Astrocyte of the spinal cord (primary cell): ENCODE measurements around the gene NACC2.

Experiments
- DNase-seq: peaks from one replicate; pipeline ENCODE4 v3.0.0; 2011; ENCODE audit warnings: low read depth, low spot score
- H3K4me3 ChIP-seq: 2 replicates; pipeline ENCODE4 v1.5.1; 2011; ENCODE audit warnings: low read depth, mild to moderate bottlenecking, low read length, moderate library complexity
- in situ Hi-C: cut with HindIII; loops from 2 replicates; pipeline ENCODE4 v1.10.0; 2017; ENCODE audit warnings: low sequenced_read_pairs
- TF ChIP-seq, protein P1 (sequence below): IDR thresholded peaks from 2 replicates; pipeline ENCODE4 v1.5.1; 2012; ENCODE audit warnings: low read depth, mild to moderate bottlenecking, low read length, inconsistent platforms

Gene NACC2

DNA sequence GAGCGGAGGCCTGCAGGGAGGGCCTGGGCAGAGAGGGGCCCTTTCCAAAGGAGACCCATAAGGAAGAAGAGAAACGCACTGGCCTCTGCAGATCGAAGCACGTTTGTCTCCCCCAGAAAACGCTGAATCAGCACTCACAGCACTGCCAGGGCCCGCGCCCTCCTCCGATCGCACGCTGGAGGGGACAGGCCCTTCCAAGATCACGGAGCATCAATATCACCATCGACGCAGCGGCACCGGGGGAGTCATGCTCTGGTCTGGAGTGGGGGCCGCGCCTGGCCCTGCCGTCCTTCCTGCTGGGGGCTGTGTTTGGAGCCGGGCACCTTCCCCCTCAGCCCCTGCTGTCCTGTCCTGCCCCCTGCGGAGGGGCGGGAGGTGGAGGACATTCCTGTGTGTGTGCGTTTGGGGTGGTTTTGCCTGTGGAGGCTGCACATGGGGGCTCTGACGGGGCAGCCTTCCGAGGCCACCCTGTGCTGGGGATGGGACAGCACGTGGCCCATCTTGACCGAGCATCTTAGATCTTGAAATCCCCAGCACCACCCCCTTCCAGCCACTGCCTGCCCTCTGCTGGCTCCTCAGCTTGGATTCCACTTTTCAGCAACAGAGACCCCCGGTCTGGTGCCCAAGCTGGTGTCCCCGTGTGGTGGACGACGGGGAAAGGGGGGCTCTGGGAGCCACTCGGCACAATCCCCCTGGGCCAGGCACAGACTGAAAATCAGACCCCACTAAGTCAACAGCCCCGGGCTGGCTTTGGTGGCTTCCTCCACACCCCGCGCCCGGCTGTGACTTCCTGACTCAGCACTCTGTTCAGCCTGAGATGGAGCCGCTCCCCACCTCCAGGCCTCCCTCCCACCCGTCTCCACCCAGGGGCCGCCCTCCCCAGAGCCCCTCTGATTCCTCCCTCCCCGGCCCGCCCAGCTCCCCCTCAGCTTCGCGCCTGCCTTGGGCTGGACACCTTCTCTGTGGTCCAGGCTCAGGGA lies 15.3 kb upstream of the NACC2 start:
- TF ChIP-seq, protein P1, sequence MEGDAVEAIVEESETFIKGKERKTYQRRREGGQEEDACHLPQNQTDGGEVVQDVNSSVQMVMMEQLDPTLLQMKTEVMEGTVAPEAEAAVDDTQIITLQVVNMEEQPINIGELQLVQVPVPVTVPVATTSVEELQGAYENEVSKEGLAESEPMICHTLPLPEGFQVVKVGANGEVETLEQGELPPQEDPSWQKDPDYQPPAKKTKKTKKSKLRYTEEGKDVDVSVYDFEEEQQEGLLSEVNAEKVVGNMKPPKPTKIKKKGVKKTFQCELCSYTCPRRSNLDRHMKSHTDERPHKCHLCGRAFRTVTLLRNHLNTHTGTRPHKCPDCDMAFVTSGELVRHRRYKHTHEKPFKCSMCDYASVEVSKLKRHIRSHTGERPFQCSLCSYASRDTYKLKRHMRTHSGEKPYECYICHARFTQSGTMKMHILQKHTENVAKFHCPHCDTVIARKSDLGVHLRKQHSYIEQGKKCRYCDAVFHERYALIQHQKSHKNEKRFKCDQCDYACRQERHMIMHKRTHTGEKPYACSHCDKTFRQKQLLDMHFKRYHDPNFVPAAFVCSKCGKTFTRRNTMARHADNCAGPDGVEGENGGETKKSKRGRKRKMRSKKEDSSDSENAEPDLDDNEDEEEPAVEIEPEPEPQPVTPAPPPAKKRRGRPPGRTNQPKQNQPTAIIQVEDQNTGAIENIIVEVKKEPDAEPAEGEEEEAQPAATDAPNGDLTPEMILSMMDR: peak; percentile 40
- in situ Hi-C loops: no loop called here
- DNase-seq: peak; percentile 31
- H3K4me3 ChIP-seq: peak overlapping the region; percentile 0

DNA sequence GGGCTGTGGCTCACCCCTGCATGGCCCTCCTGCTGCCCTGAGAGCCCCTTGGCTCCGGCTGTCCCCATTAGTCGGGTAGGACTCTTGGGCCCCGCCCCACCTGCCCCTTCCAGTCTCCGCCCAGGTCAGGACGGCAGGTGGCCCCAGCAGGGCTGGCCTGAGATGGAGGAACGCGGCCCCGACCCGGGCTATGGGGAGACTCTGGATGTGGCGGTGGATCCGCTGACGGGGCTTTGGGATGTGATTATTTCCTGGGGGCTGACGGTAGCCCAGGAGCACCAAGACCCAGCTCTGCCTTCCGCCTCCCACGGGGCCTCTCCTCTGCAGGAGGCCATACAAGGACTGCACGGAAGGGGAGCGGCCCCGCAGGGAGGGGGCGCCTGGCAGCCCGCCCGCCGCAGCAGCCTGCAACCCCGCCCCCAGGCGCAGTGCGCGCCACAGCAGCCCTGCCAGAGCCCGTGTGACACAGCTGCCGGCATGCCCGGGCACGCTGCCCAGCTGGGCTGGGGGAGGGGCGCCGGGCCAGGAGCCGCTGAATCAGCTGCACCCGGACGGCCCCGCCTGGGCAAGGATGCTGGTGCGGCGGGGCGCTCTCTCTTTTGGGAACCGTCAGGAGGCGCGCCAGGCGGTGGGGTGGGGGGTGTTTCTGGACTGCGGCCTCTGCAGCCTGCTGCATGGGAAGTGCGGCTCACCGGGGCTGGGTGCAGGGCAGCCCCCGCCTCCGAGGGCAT lies 14.4 kb upstream of the NACC2 start:
- in situ Hi-C loops: no loop called here
- peak overlapping the region; percentile 7 for H3K4me3 ChIP-seq
- peak; percentile 90 for DNase-seq
- TF ChIP-seq, protein P1: no peak

DNA sequence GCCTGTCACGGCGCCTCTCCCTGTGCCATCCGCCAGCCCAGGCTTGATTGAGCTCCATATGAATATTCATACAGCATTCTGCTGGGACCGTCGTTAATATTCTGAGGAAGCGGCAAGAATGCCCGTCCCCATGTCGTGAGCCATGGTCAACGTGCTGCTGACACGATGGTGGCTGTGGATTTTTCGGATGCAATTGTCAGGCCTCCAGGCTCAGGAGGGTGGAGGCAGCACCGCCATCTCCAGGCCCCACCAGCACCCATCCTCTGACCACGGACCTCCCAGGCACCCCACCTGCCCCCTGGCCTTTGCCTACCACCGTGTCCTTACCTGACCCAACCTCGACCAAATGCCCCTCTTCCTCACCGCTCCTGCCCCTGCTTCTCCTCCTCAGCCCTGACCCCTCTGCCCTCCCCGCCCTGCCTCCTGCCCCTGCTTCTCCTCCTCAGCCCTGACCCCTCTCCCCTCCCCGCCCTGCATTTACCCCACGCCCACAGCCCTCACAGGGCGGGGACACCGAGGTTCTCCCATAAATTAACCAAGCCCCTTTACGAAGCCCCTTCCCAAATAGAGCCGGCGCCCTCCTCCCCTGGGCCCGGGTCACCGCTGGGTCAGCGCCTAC lies 13.7 kb upstream of the NACC2 start:
- H3K4me3 ChIP-seq: no peak overlapping the region
- in situ Hi-C loops: no loop called here

DNA sequence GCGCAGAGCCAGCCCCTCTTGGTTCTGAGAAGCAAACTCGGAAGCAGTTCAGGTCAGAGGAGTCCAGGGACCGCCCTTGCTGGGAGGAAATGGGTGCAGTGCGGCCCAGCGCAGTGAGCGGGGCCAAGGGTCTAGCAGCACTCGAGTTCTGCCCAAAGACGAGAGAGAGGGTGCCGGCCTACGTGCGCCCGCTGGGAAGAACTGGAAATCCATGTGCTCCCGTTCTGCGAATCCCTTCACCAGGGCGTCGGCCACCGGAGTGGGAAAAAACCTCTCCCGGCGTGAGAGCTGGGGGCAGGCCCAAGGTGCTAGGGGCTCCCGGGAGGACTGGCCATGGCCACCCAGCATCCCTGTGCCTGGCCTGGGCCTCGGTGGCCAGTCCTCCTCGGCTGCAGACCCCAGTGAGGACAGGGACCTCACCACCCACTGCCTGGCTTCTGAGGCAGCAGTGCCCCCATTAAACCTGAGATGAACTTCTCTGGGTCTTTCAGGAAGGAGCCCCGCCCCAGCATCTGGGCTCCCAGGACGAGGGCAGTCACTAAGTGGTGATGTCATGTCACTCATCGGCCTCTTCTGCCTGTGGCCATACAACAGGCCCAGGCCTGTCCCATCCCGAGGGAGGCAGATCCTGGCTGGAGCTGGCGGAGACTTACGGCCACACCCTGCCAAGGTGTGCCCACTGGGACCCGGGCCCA lies 13.0 kb upstream of the NACC2 start:
- TF ChIP-seq, protein P1: no peak
- in situ Hi-C loops: no loop called here
- DNase-seq: no peak
- H3K4me3 ChIP-seq: no peak overlapping the region

More for the DNA sequence above, 13.7 kb upstream of the NACC2 start:
- TF ChIP-seq, protein P1: no peak
- DNase-seq: no peak

DNA sequence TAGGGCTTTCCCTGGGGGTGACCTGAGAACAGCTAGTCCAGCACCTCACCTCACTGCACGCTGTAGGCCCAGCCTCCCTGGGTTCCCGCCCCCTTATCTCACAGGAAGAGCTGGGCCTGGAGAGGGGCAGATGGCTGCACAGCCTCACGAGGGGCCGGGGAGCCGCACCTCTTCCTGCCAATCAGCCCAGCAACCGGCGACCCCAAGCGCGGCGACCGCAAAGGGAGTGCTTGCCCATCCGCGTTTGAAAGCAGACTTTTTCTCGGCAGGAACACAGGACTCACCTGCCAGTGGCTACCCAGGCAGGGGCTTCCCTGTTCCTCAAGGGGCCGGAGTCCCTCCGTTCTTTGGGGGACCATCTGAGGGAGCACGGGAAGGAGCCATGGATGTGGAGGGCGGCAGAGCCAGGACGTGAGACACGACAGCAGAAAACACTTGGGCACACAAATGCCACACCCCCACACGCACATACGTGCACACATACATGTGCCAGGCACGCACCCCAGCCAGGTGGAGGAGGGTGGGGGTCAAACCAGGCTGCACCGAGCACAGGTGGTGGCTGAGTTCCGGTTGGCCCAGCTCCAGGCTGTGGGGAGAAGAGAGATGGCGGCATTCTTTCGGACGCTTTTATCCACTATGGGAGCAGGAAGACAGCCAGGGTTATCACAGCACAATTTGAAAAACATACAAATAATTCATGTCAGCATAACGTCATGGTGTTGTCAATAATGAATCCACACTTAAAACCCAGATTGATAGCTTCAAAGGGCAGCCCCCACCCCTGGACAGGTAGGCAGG lies 12.3 kb upstream of the NACC2 start:
- in situ Hi-C loops: no loop called here
- TF ChIP-seq, protein P1: no peak
- no peak overlapping the region for H3K4me3 ChIP-seq
- DNase-seq: no peak
